ENCODE results near the gene CPAMD8.

Gene CPAMD8

GRCh38 chr19:16914421-16914820, 112.2 kb downstream of the CPAMD8 start:
- DNase-seq = no peak

GRCh38 chr19:16912780-16913179, 113.8 kb downstream of the CPAMD8 start:
- DNase-seq = no peak

GRCh38 chr19:16911046-16911445, 115.6 kb downstream of the CPAMD8 start:
- DNase-seq = no peak

GRCh38 chr19:16908759-16909158, 117.9 kb downstream of the CPAMD8 start:
- no peak for DNase-seq

GRCh38 chr19:16904599-16904998, 122.0 kb downstream of the CPAMD8 start:
- no peak for DNase-seq

GRCh38 chr19:16903347-16903746, 123.3 kb downstream of the CPAMD8 start:
- no peak for DNase-seq

- no peak for DNase-seq
Observed at GRCh38 chr19:16902545-16902944, 124.1 kb downstream of the CPAMD8 start.

- no peak for DNase-seq
Observed at GRCh38 chr19:16901491-16902175, 125.0 kb downstream of the CPAMD8 start.

GRCh38 chr19:16899566-16900075, 127.0 kb downstream of the CPAMD8 start:
- DNase-seq = peak; percentile 86

GRCh38 chr19:16898361-16899015, 128.1 kb downstream of the CPAMD8 start:
- no peak for DNase-seq

- peak; percentile 50 for DNase-seq
Observed at GRCh38 chr19:16897856-16898161, 128.8 kb downstream of the CPAMD8 start.

- peak; percentile 94 for DNase-seq
Observed at GRCh38 chr19:16897029-16897855, 129.4 kb downstream of the CPAMD8 start.

- DNase-seq = peak; percentile 69
Observed at GRCh38 chr19:16896146-16897028, 130.2 kb downstream of the CPAMD8 start.

GRCh38 chr19:16895467-16896145, 131.0 kb downstream of the CPAMD8 start:
- no peak for DNase-seq

GRCh38 chr19:16894080-16894479, 132.5 kb downstream of the CPAMD8 start:
- DNase-seq = no peak

- DNase-seq = peak; percentile 62
Observed at GRCh38 chr19:16893686-16893989, 133.0 kb downstream of the CPAMD8 start.

GRCh38 chr19:16892868-16893685, 133.5 kb downstream of the CPAMD8 start:
- peak; percentile 55 for DNase-seq

GRCh38 chr19:16892436-16892835, 134.2 kb downstream of the CPAMD8 start:
- DNase-seq = peak; percentile 54

- DNase-seq = no peak
Observed at GRCh38 chr19:16891696-16892382, 134.8 kb downstream of the CPAMD8 start.

- DNase-seq = peak; percentile 87
Observed at GRCh38 chr19:16890461-16891184, 136.0 kb downstream of the CPAMD8 start.
